Measurements from ENCODE around the gene SIRT5.

SIRT5 gene

GRCh38 chr6:13589801-13590200 is 15.4 kb downstream of the SIRT5 start:
- H3K4me3 ChIP-seq (ENCODE audit: low read depth, low read length), result no peak overlapping the region
- no peak for TF ChIP-seq CTCF (IDR thresholded peaks at IDR 0.05; ENCODE audit: low read depth, low read length)
- in situ Hi-C loops (cut with HindIII; ENCODE audit: low sequenced_read_pairs), result no loop called here
- DNase-seq (ENCODE audit: low read depth, low spot score), result no peak

- H3K4me3 ChIP-seq (ENCODE audit: low read depth, low read length), result no peak overlapping the region
- DNase-seq (ENCODE audit: low read depth, low spot score), result no peak
- in situ Hi-C loops (cut with HindIII; ENCODE audit: low sequenced_read_pairs), result no loop called here
- no peak for TF ChIP-seq CTCF (IDR thresholded peaks at IDR 0.05; ENCODE audit: low read depth, low read length)
Measured at GRCh38 chr6:13590574-13591153, 16.3 kb downstream of the SIRT5 start.

GRCh38 chr6:13591205-13591921 is 17.0 kb downstream of the SIRT5 start:
- DNase-seq (ENCODE audit: low read depth, low spot score), result no peak
- no peak for TF ChIP-seq CTCF (IDR thresholded peaks at IDR 0.05; ENCODE audit: low read depth, low read length)
- in situ Hi-C loops (cut with HindIII; ENCODE audit: low sequenced_read_pairs), result no loop called here
- H3K4me3 ChIP-seq (ENCODE audit: low read depth, low read length), result no peak overlapping the region

- no peak for DNase-seq (ENCODE audit: low read depth, low spot score)
- in situ Hi-C loops (cut with HindIII; ENCODE audit: low sequenced_read_pairs), result no loop called here
Measured at GRCh38 chr6:13593103-13593502, 18.7 kb downstream of the SIRT5 start.

GRCh38 chr6:13593720-13594119 is 19.3 kb downstream of the SIRT5 start:
- no peak overlapping the region for H3K4me3 ChIP-seq (ENCODE audit: low read depth, low read length)
- no peak for TF ChIP-seq CTCF (IDR thresholded peaks at IDR 0.05; ENCODE audit: low read depth, low read length)
- no peak for DNase-seq (ENCODE audit: low read depth, low spot score)
- in situ Hi-C loops (cut with HindIII; ENCODE audit: low sequenced_read_pairs), result no loop called here

More at GRCh38 chr6:13593103-13593502, 18.7 kb downstream of the SIRT5 start:
- TF ChIP-seq CTCF (IDR thresholded peaks at IDR 0.05; ENCODE audit: low read depth, low read length), result no peak
- H3K4me3 ChIP-seq (ENCODE audit: low read depth, low read length), result no peak overlapping the region

- H3K4me3 ChIP-seq (ENCODE audit: low read depth, low read length), result no peak overlapping the region
- in situ Hi-C loops (cut with HindIII; ENCODE audit: low sequenced_read_pairs), result no loop called here
- DNase-seq (ENCODE audit: low read depth, low spot score), result no peak
- no peak for TF ChIP-seq CTCF (IDR thresholded peaks at IDR 0.05; ENCODE audit: low read depth, low read length)
Measured at GRCh38 chr6:13597073-13597472, 22.7 kb downstream of the SIRT5 start.

Measured in astrocyte of the spinal cord (primary cell).